NCI-H1417 (cell line): ENCODE data around the gene DDAH1.

ENCODE experiments used
- DNase-seq, 3 experiments: peaks; one replicate each; lab custom pipeline; 2025; lab: John Stamatoyannopoulos, UW

Gene DDAH1

GRCh38 chr1:85303440-85304162, 161.4 kb downstream of the DDAH1 start:
- DNase-seq: no peak

GRCh38 chr1:85300140-85300539, 164.8 kb downstream of the DDAH1 start:
- no peak for DNase-seq

GRCh38 chr1:85297855-85298629, 166.9 kb downstream of the DDAH1 start:
- DNase-seq: peak in 2 of 3 experiments; percentile 20 to 49

DNA sequence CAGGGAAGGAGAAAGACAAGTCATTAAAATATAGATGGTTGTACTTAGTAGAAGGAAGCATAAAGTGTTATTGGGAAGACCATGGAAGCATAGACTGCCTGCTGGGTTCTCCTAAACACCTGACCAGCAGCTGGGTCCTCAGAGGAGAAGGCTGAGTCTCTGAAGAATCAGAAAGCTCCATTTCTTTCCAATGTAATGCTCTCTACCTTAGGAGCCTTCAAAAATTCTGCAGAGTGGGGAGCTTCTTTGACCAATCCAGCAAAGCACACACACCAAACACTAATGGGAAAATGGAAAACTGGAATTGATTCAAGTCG, 167.5 kb downstream of the DDAH1 start:
- DNase-seq: peak in 1 of 3 experiments; percentile 29

- no peak for DNase-seq
Measured at GRCh38 chr1:85296980-85297379, 168.0 kb downstream of the DDAH1 start.

- no peak for DNase-seq
Measured at GRCh38 chr1:85295654-85296053, 169.3 kb downstream of the DDAH1 start.

DNA sequence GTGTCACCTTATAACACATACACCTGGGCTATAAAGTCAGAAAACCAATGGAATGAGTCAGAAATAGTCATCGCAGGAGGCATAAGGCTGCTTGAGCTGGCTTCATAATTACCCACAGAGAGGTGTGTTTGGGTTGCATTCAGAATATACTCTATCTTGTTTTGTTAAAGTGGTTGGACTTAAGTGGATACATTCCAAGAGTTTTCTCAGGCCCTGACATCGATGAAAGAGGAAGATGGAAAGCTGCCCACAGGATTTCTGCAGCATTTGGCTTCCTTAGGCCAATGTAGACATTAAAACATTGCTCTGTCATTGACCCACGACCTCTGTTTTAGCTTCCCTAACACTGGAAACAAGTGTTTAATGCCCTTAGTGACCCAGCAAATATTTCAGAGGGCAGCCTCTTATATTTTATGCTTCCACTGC, 169.9 kb downstream of the DDAH1 start:
- DNase-seq: no peak

DNA sequence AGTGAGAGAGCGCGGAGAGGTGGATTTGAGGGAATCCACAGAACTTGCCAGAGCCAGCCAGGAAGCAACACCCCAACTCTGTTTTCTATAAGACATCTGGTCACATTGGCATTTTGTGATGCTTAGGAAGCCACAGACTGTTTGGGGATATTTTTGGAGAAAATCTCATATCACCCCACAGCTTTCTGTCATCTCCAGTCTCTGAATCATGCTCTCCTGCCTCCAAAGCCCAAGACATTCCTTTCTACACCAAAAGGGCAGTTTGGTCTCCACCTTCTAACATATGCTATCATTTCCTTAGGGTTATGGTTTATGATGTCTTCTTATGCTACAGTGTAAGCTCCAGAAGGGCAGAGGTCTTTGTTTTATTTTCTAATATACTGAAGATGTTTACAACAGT, 174.1 kb downstream of the DDAH1 start:
- no peak for DNase-seq

DNA sequence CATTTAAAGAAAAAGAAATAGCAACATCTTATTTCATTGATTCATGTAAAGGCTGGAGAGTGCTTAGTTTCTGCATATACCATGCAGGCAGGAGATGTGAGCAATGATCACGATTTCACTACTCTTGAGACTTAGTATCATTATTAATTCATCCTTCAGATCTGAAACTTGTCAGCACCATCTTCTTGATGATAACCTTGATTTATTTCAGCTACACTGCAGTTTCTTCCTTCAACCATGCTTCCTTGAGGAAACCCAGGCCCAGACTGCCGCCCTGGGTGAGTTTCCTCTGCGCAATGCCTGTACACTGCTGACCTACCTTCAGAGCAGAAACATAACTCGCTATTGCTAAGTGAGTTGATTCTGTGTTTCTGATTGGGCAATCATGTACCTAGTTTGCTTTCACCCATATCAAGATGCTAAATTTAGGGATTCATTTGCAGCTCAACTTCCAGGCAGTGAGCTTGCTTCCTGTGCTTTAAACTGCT, 175.1 kb downstream of the DDAH1 start:
- DNase-seq: no peak

GRCh38 chr1:85289207-85289847, 175.6 kb downstream of the DDAH1 start:
- no peak for DNase-seq

DNA sequence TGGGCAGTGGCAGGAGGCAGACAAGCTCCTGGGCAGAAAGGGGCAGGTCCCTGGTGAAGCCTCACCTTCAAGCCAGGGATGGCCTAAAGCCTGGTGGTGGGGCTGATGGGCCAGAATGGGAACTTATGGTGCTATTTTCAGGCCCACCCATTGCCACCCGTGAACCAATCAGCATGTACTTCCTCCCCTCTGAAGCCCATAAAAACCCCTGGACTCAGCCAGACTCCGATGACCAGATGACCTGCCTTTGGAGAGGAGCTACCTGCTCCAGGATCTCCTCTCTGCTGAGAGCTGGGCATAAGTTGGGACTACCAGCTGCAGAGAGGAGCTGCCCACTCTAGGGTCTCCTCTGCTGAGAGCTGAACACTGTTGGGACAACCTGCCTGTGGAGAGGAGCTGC, 180.8 kb downstream of the DDAH1 start:
- DNase-seq: no peak

DNA sequence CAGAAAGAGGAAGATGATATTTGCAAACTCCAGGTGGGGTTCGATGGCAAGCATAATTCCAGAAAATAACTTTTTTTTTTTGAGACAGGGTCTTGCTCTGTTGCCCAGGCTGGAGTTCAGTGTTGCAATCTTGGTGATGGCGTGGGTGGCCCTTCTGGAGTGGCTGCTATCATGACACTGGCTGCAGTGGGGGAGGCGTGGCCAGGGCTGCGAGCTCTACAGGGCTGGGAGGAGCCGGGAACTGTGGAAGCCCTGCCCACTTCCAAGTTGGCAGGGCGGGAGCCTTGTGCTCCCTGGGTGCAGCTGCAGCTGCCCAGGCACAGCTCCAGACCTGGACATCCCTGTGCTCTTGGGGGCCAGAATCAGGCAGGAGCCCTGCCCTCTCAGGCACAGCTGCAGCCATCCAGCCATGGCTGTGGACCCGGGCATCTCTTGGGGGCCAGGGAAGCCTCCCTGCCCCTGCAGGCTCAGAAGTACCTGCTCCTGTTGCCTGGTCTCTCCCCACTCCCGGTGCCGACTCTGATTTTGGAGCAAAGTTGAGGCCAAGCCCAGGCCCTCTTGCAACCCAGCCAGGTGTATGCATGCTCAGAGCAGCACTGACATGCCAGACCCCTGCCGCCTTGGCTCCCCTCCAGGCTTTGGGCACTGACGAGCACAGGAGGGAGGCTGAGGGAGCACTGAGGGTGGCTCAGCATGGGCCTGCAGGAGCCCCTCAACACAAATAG, 181.3 kb downstream of the DDAH1 start:
- peak in 2 of 3 experiments; percentile 6 to 13 for DNase-seq

- DNase-seq: no peak
Measured at GRCh38 chr1:85282424-85282823, 182.5 kb downstream of the DDAH1 start.

GRCh38 chr1:85280636-85281035, 184.3 kb downstream of the DDAH1 start:
- no peak for DNase-seq

GRCh38 chr1:85279458-85280080, 185.4 kb downstream of the DDAH1 start:
- peak in 1 of 3 experiments; percentile 50 for DNase-seq

GRCh38 chr1:85278853-85279314, 186.1 kb downstream of the DDAH1 start:
- no peak for DNase-seq

DNA sequence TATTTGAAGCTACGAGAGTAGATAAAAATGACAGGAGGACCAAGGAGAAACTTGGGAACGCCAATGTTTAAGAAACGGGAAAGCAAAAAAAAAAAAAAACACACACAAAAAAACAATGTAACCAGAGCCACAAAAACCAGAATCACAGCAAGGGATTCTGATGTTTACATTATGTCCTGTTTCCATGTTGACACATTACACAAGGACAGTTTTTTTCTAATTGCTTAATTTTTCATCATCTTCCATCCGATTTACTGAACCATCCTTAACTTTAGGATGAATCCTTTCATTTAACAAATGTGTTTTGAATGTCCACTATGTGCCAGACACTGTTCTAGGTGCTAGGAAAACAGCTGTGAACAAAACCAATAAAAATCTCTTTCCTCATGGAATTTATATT, 187.2 kb downstream of the DDAH1 start:
- DNase-seq: no peak

DNA sequence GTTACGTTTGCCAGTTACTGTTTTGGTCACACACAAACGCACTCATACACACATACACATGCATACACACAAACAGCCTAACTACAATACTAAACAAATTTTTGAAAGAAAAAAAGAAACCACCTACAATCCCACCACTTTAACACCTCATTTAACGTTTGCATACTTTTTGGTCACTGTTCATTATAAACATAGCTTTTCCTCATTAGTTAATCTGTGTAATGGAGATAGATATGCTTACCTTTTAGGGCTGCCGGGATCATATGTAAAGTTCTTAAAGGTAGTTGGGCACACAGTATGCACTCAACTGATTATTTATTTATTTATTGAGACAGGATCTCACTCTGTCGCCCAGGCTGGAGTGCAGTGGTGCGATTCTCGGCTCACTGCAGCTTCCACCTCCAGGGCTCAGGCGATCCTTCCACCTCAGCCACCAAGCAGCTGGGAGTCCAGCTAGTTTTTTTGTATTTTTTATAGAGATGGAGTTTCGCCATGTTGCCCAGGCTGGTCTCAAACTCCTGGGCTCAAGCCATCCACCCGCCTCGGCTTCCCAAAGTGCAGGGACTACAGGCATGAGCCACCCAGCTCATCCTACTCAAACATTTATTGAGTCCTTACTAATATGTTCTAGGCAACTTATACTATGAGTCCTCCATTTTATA, 187.8 kb downstream of the DDAH1 start:
- no peak for DNase-seq

GRCh38 chr1:85276215-85276977, 188.6 kb downstream of the DDAH1 start, which contains the start of gene BCL10:
Gene BCL10 (minus strand): TSS chr1:85276632. CDS start chr1:85276352, 280 bp downstream.
- DNase-seq: peak; percentile 97 to 99 (median 98)

GRCh38 chr1:85275701-85276214, 189.2 kb downstream of the DDAH1 start:
- DNase-seq: peak in 2 of 3 experiments; percentile 40 to 61
